ENCODE data around the gene SLC35G2.
"Not testable (repeated sequence)": the region's sequence is repeated elsewhere in the genome, so short reads cannot be mapped to it uniquely, and the experiment has no call there.

The SLC35G2 gene

DNA sequence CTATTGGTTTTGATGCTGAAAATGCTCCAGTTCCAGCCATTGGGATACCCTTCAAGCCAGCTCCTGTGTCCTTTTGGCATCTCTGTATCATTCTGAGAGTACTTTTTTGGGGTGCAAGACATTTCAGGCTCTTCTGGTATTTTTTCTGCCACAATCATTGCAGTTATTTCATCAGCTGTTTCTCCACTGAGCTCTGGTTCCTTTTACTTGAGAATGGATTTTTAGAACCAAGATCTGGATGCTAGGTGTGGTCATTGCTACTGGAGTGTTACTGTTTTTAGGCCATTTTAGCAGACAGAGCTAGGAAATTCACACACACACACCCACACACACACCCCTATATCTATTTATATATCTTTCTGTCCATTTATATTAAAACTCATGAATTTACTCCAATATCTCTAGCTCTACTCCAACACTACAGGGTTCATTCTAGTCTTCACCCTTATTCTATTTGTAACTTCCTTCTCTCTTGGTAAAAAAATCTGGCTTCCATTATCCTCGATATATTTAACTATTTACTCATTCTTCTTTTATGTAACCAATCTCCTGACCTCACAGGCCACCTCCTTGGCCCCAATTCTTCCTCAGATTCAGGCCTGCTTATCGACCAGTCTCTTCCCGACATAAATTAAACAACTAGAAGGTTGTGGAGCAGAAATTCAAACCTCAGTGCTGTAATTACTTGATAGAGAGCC, 17.0 kb downstream of the SLC35G2 start:
- DNase-seq = no peak

DNA sequence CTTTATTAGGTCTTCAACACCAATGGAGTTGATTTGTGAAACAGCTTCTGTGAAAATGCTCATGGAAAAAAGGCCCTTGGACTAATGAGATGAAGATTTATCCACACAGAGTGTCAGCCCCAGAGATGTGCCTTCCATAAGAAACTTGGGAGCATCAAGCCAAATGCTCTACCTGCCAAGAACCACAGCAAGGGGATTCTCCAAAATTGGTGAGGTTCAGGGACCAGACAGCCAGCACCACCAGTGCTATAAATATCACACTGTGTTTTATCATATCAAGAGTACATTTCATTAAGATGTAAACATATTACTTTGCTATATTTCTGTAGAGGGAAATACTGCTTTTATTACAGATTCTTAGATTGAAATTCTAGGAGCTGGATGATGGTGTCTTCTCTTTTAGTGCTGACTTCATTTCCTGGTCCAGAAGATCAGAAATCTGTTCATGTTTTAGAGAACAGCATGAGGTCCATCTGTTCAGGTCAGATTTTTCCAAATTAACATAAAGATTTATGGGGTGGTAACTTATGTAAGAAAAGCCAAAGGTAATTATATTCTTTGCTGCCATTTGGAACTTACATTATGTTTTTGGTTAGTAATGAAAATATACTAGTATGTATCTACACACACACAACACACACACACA, 17.7 kb downstream of the SLC35G2 start:
- peak in 1 of 2 experiments; percentile 19 for DNase-seq

DNA sequence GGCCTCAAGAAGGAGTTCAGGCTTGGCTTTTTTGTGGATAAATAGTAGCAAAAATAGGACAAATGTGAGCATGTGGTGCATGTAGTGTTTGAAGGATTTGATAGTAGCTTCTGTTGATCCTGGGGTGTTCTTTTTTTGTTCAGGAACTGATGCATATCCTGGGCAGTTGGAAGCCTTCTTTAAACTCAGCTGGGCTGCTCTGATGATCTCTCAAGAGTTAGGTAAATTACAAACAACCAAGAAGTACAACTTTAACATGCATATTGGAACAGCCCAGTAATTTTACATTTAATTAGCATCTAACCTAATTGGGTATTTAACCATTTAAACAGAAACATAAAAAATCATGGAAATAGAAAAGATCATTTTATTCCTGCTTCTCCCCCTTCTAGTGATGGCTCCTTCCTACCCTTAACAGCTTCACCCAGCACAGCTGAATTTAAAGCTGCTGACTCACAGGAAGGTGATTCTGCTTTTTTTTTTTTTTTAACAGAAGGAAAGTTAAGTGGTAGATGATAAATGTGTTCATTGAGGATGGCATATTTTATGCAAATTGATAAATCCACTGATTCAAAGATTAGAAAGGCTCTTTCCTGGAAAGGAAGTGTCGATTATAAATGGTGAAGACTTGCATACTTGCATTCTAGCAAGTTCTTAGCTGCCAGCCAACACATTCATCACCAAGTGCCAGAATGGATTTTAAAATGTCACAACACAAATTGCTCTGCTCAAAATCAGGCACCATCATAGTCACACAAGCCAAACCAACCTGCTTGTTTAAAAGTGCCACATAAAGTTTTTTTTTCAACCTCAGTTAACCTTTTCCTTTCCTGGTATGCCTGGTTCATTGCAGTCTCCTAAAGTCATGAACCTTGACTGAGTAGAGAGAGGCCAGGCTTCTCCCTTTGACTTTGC, 20.0 kb downstream of the SLC35G2 start:
- no peak for DNase-seq

DNA sequence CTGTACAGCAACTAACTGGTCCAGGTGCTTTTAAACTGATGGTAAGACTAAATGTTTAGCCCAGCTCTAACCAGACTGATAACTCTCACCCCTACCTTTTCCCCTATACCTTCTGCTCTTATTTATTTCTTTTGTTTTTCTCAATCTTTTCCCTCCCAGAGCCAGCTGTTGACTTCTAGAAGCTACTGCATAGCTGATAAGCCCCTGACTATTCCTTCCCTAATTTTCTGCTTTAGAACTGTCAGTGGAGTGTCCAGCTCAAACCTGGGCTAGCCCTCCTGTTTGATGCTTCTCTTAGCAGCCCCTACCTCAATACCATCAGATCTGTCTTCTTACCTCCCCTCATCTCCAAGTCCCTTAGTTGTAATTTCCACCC, 20.6 kb downstream of the SLC35G2 start:
- no peak for DNase-seq

DNA sequence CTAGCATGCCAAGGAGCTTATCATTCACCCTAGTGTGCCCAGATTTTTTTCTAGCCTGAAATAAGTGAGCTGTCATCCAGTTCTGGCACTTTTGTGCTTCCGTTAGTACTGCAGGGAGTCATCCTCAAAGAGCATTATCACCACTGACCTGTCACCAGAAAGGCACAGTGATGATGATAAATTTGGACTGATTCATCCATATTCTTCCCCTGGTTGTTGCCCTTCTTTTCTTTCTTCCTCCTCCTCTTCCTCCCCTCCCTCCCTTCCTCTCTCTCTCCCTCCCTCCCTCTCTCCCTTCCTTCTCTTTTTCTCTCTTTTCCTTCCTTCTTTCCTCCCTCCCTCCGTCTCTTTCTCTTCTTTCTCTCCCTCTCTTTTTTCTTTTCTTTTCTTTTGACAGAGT, 21.3 kb downstream of the SLC35G2 start:
- no peak for DNase-seq

DNA sequence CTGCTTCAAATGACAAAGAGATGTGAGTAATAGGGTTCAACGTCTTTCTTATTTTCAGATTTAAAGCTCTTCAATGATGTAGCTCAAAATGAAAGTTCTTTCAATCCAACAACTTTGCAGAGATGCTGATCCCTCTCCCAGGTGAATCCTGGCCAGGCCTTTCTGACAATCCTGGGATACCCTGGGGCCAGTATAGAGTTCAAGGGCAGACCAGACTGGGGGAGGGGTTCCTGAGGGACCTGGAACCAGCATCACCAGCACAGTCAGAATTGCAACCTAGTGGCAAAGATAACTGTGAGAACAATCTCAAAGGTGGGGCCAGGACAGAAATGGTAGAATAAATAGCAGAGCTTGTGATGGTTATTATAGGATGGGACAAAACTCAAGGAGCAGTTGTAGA, 23.4 kb downstream of the SLC35G2 start:
- DNase-seq = no peak

DNA sequence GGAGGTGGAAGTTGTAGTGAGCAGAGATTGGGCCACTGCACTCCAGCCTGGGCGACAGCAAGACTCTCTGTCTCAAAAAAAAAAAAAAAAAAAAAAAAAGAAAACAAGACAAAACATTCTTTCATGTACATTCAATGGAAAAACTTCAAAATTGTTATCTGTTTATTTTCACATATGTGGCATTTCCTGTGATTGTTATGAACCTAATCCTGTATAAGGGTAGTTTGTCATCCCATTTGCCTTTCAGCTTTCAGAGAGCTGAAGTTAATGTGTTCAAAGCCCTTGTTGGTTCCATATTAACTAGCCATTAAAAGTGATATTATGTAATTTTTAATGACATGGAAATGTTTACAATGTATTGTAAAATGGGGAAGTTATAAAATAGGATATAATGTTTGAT, 25.8 kb downstream of the SLC35G2 start:
- no peak for DNase-seq

DNA sequence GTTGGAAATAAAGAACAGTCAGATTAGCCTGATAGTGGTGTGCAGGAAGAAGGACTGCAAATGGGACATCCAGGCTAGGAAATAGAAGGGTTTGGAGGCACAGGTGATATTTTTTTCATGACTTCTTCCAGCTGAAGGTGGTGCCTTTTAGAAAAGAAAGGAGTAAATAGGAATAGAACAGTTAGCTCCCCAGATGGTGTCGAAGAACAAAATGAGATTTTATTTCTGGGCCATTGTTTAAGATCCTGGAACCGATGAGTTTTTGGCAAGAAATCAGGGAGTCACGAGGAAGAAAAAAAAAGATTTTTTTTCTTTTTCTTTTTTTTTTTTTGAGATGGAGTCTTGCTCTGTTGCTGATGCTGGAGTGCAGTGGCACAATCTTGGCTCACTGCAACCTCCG, 33.3 kb downstream of the SLC35G2 start:
- DNase-seq = no peak

DNA sequence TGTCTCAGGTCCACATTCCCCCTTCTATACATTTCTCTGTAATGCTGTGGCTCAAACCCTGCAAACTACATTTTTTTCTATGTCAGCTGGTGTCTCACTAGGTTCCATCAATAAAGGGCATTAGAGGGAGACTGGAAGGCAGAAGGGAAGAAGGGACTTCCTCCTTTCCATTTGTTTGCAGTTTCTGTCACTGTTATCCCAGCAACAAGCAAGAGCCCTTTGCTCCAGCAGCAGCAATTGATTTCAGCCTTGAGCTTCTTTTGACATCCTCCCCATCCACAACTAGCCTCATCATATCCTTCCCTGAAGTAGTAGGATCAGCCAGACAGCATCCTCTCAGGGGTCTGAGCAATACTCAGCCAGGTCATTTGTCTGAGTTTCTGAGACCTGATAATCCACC, 37.7 kb downstream of the SLC35G2 start:
- no peak for DNase-seq

DNA sequence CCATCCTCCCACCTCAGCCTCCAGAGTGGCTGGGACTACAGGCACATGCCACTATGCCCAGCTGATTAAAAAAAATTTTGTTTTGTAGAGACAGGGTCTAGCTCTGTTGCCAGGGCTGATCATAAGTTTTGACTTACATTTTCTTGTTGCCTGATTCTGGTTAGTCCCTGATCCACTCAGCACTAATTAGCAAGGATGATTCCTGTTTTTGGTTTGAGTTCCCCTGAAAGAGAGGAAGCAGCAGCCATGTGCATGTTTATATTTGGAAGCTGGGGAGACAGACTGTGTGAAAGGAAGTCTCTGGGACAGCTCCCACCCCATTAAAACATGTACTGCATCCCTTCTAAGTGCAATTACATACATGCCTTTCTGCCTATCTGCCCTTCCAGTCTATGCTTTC, 39.5 kb downstream of the SLC35G2 start:
- no peak for DNase-seq

DNA sequence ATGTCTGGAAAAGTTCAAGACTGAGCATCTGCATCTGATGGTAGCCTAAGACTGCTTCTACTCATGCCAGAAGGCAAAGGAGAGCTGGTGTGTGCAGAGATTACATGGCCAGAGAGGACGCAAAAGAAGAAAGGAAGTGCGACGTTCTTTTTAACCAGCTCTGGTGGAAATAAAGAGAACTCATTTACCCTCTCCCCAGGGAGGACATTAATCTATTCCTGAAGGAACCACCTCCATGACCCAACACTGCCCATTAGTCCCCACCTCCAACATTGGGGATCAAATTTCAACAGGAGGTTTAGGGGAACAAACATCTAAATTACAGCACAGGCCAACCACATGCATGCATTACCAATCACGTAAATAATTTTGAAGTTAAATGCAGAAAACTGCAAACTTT, 41.6 kb downstream of the SLC35G2 start:
- DNase-seq = peak; percentile 20 to 79

DNA sequence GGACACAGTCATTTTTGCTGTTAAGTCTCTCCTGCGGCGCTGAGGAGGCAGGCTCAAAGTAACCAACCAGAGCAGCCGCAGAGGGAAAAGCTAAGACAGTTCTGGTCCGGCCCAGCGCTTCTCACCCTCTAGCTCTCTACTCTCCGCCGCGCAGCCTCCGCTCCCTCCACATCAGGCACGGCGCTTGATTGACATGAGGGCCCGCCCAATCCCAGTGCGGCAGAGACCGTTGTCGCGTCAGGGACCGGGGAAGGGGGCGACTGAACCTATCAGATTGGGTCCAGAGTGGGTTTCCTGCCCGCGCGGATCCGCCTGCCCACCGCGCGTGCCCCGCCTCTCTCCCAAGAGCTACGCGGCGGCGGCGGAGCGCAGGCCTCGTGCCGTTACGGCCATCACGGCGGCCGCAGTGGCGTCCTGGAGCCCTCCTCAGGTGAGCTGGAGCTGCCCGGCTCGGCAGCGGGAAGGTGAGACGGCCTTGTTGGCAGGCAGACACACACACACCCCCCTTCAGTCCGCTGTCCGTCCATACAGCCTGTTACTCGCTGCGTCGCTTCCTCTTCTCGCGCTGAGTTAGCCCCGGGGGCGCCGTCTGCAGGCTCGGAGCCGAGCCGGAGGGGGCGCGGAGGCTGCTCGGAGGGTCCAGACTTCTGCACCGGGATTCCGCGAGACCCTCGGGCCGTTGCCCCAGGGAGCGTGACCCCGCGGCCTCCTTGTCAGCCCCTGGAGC, 43.1 kb downstream of the SLC35G2 start, which contains the start of gene NCK1:
TSS of gene NCK1 (plus strand) at position 319 of the 727 bp plus-strand sequence. CDS start 65,794 bp downstream, outside the sequence.
- DNase-seq = peak; percentile 99 to 100

DNA sequence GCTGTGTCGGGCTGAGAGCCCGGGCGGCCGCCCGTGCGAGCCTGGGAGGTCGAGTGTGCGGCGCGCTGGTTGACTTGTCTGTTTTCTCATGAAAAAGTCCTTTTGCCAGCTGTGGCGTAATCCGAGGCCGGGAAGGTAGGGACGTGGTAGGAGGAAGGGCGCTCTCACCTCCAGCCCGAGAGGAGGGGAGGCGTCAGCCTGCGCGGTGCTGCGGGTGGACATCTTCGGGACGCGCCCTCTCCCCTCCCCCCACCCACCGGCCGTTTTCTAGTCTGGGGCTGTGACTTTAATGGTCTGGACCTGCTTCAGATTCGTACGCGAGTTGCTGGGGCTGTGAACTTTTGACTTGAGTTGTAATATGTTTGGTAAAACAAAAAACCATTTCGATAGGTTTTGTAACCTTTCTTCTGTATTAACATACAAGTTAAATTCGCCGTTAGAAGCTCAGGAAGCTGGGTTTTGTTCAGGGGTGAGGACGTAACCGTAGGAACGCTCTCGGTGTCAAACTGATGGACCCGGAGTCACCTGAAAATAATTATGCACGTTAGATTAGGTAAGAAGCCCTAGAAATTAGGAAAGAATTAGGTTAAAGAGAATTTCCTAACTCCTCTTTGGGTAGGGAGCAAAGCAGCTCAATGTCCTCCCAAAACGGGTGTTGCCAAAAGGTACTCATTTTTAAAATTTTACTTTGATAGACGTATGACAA, 43.8 kb downstream of the SLC35G2 start:
- DNase-seq = peak; percentile 48 to 69

DNA sequence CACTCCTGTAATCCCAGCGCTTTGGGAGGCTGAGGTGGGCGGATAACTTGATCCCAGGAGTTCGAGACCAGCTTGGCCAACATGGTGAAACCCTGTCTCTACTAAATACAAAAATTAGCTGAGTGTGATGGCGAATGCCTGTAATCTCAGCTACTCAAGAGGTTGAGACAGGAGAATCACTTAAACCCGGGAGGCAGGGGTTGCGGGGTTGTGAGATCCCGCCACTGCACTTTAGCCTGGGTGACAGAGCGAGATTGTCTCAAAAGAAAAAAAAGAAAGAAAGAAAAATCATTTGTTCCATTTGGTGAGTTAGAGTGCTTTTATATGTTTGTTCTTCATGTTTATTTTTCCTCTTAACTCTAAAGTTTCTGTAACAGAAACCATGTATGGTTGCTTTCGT, 50.4 kb downstream of the SLC35G2 start:
- DNase-seq = no peak

DNA sequence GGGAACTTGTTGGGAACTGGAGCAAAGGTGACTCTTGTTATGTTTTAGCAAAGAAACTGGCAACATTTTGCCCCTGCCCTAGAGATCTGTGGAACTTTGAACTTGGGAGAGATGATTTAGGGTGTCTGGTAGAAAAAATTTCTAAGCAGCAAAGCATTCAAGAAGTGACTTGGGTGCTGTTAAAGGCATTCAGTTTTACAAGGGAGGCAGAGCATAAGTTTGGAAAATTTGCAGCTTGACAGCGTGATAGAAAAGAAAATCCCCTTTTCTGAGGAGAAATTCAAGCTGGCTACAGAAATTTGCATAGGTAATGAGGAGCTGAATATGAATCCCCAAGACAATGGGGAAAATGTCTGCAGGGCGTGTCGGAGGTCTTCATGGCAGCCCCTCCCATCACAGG, 53.3 kb downstream of the SLC35G2 start:
- DNase-seq = not testable (repeated sequence)

DNA sequence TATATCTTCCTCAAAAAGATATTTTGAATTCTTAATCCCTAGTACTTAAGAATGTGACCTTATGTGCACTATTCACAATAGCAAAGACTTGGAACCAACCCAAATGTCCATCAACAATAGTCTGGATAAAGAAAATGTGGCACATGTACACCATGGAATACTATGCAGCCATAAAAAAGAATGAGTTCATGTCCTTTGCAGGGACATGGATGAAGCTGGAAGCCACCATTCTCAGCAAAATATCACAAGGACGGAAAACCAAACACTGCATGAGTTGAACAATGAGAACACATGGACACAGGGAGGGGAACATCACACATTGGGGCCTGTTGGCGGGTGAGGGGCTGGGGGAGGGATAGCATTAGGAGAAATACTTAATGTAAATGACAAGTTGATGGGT, 60.6 kb downstream of the SLC35G2 start:
- not testable (repeated sequence) for DNase-seq

DNA sequence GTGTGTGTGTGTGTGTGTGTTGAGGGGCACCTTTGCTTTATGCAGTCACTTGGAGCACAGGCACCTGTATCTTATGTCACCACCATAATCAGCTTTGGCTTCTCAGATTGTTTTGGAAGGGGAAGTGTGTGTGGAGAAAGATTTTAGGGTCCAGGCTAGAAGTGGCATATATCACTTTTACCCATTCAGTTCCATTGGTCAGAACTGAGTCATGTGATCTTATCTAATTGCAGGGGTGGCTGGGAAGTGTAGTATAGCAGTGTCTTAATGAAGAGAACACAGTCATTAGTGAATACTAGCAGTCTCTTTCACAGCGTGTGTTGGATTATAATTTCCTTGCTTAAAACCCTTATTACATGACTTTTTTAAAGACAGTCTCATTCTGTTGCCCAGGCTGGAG, 63.6 kb downstream of the SLC35G2 start:
- no peak for DNase-seq

DNA sequence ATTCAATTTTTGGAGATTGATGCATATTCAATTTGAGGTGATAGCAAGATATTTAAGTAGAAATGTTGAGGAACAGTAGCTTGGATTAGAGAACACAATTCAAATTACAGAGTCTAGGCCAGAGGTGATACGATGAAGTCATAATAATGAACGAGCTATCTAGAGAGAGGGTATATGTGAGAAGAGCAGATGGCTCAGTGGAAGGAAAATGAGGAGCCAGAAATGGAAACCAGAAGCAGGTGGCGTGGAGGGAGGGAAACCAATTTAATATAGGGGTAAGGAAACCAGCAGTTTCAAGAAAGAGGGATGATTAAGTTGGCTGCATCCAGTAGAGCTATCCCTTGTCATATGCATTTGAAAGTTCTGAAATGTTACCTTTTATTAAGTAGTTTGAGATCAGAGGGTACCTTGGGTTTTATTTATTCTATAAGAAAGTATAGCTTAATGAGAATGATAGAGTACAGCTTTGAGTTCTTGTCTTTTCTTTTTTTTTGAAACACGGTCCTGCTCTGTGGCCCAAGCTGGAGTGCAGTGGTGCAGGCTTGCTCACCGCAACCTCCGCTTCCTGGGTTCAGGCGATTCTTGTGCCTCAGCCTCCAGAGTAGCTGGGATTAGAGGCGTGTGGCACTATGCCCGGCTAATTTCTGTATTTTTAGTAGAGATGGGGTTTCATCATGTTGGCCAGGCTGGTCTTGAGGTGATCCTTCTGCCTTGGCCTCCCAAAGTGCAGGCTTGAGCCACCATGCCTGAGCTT, 65.2 kb downstream of the SLC35G2 start:
- DNase-seq = peak; percentile 30 to 62

DNA sequence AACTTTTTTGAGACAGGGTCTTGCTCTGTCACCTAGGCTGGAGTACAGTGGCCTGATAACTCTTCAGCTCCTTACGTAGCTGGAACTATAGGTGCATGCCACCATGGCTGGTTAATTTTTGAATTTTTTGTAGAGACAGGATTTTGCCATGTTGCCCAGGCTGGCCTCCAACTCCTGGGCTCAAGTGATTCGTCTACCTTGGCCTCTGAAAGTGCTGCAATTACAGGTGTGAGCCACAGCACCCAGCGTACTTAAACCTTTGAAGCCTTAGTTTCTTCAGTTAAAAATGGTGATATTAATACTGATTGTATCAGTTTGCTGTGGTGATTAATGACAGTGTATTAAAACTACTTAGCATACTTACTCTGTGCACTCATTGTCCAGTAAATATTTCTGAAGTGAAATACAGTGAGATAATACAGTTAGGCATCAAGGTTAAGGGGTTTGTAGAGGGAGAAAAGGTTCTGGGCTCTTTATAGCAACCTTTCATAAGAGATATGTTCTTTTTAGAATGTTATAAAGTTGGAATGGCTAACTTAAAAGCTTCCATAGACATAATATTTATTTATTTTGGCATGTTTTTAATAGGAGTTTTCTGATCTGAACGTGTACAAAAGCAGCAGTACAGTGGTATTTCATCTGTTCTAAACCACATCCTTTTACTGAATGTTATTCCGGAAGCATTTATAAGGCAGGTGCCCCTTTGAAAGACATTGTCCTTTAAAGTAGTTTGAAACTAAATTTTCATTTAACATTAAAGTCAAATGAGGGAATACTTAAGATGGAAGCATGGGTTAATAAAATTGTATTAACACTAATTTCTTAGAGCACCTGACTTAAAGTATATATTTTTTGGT, 66.7 kb downstream of the SLC35G2 start:
- no peak for DNase-seq

DNA sequence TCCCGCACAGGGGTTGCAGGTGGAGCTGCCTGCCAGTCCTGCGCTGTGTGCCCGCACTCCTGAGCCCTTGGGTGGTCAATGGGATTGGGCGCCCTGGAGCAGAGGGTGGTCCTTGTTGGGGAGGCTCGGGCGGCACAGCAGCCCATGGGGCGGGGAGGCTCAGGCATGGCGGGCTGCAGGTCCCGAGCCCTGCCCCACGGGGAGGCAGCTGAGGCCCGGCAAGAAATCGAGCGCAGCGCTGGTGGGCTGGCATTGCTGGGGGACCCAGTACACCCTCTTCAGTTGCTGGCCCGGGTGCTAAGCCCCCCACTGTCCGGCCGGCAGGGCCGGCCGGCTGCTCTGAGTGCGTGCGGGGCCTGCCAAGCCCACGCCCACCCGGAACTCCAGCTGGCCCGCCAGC, 71.0 kb downstream of the SLC35G2 start:
- no peak for DNase-seq
